ENCODE results near the gene MAML3. TPM values are rescaled to one million over a fixed set of nuclear protein-coding genes. Genes with fewer than 3 reads are reported as not detected.

The MAML3 gene
- total RNA-seq, 1 donor from 2014 or later: 0.79 TPM

DNA sequence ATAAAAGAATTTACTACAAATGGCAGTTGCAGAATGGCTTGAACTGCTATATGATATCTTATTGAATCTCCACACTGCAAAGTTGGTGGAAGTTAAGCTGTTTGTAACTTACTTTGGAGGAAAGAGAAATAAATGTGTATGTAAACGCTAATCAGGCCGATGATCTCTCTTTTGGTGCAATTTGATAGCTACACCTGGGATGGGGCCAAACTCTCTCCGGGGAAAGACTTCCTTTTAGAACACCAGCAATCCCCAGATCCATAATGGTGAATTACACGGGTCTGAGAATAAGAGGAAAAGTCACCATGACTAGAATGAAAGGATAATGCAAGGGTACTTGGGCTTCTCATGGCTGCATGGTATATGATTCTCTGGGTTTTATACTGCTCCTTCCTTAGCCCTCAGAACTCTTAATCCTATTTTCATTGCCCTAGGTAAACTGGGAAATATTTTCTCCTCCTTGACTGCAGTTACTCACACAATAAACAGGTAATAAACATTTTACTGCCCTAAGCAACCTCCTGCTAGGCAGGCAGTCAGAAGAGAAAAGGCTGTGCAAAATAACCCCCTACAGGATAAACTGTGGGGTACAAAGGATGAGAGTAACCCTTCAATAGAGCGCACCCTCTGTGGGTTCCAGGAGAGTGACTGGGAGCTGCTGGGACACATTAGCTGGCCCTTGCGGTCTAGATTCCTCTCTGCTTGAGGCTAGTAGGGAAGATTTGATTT lies 379.1 kb downstream of the MAML3 start:
- H3K36me3 ChIP-seq (ENCODE audit: control insufficient read depth, insufficient read depth, low read length): no peaks in the 10 kb centered on the region
- H3K4me3 ChIP-seq (ENCODE audit: low read depth, low read length): no peak overlapping the region
- FAIRE-seq (no peak), DNase-seq (ENCODE audit: low read depth) (peak; percentile 29)
- no peaks in the 10 kb centered on the region for H3K27me3 ChIP-seq (ENCODE audit: control insufficient read depth, insufficient read depth, low read length)
- TF ChIP-seq CTCF (IDR thresholded peaks at IDR 0.05; ENCODE audit: insufficient read depth, low read length, severe bottlenecking): no peak

DNA sequence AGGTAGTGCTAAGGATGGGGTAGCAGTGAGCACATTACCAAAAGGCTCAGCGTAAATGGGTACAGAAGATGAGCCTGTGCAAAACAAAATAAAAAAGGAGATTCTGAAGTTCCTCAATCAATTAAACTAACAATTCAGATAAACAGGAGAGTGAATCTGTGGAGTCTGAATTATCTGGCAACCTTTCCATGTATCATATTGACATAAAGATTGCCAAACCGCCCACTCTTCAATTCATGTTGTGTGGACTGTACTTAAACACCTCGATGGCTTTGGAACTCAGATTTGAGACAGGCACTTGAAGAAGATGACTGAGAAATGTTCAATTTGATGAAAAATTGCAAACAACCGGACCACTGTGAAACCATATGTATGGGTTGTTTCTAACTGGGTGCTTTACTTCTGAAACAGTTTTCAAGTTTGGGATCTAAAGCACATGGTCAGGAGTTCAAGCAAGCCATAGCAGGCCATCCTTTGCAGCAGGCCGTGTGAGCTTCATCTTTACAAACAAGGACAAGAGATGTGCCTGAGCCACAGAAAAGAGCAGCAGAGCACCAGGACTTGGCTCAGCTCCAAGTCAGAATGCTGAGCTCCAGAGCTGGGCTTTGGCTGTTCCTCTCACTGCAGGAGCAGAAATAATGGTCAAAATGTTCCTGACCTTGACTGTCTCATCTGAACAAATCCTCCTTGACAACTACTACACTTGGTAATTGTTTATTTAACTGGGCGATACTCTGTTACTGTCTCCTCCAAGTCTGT lies 380.2 kb downstream of the MAML3 start:
- H3K4me3 ChIP-seq (ENCODE audit: low read depth, low read length): no peak overlapping the region
- FAIRE-seq (no peak), DNase-seq (ENCODE audit: low read depth) (no peak)
- TF ChIP-seq CTCF (IDR thresholded peaks at IDR 0.05; ENCODE audit: insufficient read depth, low read length, severe bottlenecking): no peak
- no peaks in the 10 kb centered on the region for H3K36me3 ChIP-seq (ENCODE audit: control insufficient read depth, insufficient read depth, low read length)
- no peaks in the 10 kb centered on the region for H3K27me3 ChIP-seq (ENCODE audit: control insufficient read depth, insufficient read depth, low read length)

- no peaks in the 10 kb centered on the region for H3K27me3 ChIP-seq (ENCODE audit: control insufficient read depth, insufficient read depth, low read length)
- FAIRE-seq (no peak), DNase-seq (ENCODE audit: low read depth) (no peak)
- no peak for TF ChIP-seq CTCF (IDR thresholded peaks at IDR 0.05; ENCODE audit: insufficient read depth, low read length, severe bottlenecking)
- H3K4me3 ChIP-seq (ENCODE audit: low read depth, low read length): no peak overlapping the region
- no peaks in the 10 kb centered on the region for H3K36me3 ChIP-seq (ENCODE audit: control insufficient read depth, insufficient read depth, low read length)
Observed at GRCh38 chr4:139770361-139770760, 383.6 kb downstream of the MAML3 start.

DNA sequence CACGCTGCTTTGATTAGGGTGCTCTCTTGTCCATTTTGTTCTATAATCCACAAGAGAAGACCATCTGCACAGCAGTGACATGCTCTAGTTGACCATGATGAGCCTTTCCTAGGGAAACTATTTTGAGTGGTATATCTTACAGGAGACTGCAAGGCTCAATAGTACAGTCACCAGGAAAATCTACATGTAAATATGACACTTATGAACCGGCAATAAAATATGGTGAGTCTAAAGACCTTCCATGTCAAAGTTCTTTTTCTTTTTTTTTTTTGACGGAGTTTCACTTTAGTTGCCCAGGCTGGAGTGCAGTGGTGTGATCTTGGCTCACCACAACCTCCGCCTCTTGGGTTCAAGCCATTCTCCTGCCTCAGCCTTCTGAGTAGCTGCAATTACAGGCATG lies 384.6 kb downstream of the MAML3 start:
- no peak for TF ChIP-seq CTCF (IDR thresholded peaks at IDR 0.05; ENCODE audit: insufficient read depth, low read length, severe bottlenecking)
- no peaks in the 10 kb centered on the region for H3K27me3 ChIP-seq (ENCODE audit: control insufficient read depth, insufficient read depth, low read length)
- DNase-seq (ENCODE audit: low read depth) (no peak), FAIRE-seq (no peak)
- H3K36me3 ChIP-seq (ENCODE audit: control insufficient read depth, insufficient read depth, low read length): no peaks in the 10 kb centered on the region
- H3K4me3 ChIP-seq (ENCODE audit: low read depth, low read length): no peak overlapping the region

DNA sequence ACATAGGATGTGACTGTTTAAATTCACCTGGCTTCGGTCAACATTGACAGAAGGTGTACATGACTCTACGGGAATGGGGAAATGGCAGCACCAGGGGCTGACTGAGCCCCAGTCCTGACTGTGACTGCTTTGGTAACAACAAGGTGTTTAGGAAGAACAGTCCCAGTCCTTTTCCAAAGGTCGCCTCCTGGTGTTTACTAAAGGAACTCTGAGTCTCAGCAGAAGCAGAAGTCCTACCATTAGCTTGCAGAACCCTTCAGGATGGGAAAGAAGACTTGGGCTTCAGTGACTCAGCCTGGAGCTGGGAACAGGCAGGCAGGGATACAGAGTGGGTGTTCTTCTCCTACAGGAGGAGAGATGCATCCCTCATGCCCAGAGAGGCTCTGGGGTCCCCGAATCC lies 385.1 kb downstream of the MAML3 start:
- no peak for FAIRE-seq
- H3K27me3 ChIP-seq (ENCODE audit: control insufficient read depth, insufficient read depth, low read length): no peaks in the 10 kb centered on the region
- no peak overlapping the region for H3K4me3 ChIP-seq (ENCODE audit: low read depth, low read length)
- DNase-seq (ENCODE audit: low read depth): peak; percentile 20
- no peaks in the 10 kb centered on the region for H3K36me3 ChIP-seq (ENCODE audit: control insufficient read depth, insufficient read depth, low read length)
- TF ChIP-seq CTCF (IDR thresholded peaks at IDR 0.05; ENCODE audit: insufficient read depth, low read length, severe bottlenecking): peak; percentile 22

All from bronchial epithelial cell (primary cell).